NOMO-1 (cell line): Measurements from ENCODE around the gene STARD13.
A peak's percentile ranks its signal among the peaks of the same experiment; 100 is the strongest.

Experiments used
- DNase-seq, 2 experiments: peaks; one replicate each; lab custom pipeline; 2025; ENCODE audit not compliant: unreplicated experiment in 2 of 2; lab: John Stamatoyannopoulos, UW

The STARD13 gene

GRCh38 chr13:33232883-33233282 is 52.7 kb downstream of the STARD13 start:
- no peak for DNase-seq

DNA sequence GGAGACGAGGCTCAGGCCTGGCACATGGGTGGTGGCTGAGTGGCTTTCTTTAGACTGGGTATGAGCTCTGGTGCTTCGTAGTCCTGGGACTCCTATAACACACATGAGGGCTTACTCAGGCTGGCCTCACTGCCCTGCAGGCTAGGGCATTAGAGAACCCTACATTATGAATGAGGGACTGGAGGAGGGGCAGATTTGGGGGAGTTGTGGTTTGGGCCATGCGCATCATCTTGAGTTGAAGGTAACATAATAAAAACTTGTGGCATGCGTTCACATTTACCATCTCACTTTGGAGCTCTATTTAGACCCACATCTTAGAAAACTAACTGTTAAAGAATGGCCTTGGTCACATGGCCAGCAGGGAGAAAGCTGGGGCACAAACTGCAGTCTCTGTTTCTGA is 54.2 kb downstream of the STARD13 start:
- no peak for DNase-seq

GRCh38 chr13:33230178-33230881 is 55.2 kb downstream of the STARD13 start:
- DNase-seq, result no peak

- DNase-seq, result no peak
Observed at GRCh38 chr13:33229446-33230177, 55.9 kb downstream of the STARD13 start.

DNA sequence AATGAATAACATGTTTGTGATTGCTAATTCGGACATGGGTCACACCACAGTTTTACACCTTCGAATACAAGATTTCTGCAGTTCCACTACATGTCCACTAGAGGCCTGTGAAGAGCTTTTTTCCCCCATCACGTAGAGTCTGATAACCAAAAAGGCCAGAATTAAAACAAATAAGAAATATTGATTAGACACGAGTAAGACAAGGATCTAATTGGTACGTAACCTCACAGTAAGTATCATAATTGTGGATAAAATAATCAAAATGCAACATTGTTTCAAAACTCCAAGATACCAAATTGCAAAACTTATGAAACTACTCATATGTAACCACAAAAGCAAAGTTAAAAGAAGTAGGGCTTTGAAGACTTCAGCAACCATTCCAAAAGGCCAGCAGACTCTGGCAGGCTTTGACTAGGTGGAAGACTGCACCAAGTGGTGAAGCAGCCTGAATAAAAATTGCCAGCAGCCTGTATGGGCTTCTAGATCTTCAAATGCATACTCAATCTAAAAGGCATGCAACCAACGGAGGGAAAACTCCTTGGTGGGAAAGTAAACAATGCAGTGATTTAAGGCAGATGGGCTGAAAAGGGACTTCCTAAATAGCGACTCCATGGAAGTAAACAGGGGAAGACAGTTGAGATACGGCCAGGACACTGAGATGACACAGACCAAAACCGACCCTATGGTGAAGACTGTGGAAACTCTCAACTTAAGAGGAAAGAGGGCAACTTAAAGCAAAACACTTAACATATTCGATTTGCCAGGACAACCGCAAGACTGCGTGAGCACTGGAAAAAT is 56.7 kb downstream of the STARD13 start:
- DNase-seq, result peak; percentile 40 to 62

GRCh38 chr13:33227927-33228647 is 57.5 kb downstream of the STARD13 start:
- DNase-seq, result no peak

- DNase-seq, result no peak
Observed at GRCh38 chr13:33224686-33225085, 60.9 kb downstream of the STARD13 start.

- DNase-seq, result no peak
Observed at GRCh38 chr13:33224191-33224590, 61.4 kb downstream of the STARD13 start.

DNA sequence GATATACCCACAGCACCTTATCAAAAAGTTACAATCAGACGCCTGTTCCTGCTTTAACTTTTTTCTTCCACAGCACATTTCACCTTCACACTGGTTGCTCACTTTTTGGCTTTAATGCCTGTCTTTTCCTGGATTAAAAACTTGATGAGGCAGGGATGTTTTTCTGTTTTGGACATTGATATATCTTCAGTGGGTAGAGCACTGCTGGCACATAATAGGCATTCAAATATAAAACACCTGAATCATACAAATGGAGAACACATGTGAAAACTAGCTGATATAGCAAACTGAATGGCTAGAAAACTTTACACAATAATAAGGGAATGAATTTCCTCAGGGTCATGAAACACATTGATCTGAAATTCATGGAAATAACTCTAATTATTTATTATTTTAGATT is 65.6 kb downstream of the STARD13 start:
- DNase-seq, result no peak

- DNase-seq, result no peak
Observed at GRCh38 chr13:33218426-33218825, 67.1 kb downstream of the STARD13 start.

DNA sequence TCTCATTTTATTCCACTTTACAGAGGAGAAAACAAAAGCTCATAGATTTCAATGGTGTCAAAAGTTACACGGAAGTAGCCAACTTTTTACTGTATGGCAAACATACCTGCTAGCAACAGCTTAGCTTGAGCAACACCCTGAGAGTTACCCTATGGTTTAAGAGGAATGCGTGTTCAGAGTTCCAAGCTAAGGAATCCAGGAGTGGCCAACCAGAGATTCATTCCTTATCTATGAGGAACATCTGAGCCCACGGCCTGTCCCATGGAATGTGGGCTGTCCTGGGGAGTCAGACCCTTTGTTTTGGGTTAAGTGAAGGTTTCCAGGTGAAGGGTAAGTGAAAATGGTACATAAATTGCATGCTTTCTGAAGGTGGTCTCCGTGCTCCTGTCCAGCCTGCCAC is 67.5 kb downstream of the STARD13 start:
- no peak for DNase-seq

DNA sequence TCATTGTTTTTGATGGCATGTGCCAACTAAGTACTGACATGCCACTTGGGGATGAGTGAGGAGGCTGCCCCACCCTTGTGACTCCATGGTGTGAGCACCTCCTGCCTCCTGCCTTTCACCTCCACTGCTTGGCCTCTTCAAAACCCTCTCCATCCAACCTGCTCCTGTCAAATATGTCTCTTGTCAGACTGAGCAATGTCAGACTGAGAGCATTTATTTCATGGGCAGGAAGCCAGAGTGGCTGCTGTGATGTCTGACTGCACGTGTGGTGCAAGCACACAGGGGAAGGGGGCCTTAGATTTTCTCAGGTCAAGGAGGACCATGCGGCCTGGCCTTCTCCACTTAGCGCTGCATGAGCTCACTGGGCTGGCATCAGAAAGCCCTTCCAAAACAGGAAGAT is 68.3 kb downstream of the STARD13 start:
- DNase-seq, result no peak

GRCh38 chr13:33213797-33214196 is 71.8 kb downstream of the STARD13 start:
- DNase-seq, result no peak

- DNase-seq, result no peak
Observed at GRCh38 chr13:33213024-33213768, 72.4 kb downstream of the STARD13 start.

- no peak for DNase-seq
Observed at GRCh38 chr13:33212396-33212795, 73.2 kb downstream of the STARD13 start.

GRCh38 chr13:33210090-33210489 is 75.5 kb downstream of the STARD13 start:
- DNase-seq, result no peak

DNA sequence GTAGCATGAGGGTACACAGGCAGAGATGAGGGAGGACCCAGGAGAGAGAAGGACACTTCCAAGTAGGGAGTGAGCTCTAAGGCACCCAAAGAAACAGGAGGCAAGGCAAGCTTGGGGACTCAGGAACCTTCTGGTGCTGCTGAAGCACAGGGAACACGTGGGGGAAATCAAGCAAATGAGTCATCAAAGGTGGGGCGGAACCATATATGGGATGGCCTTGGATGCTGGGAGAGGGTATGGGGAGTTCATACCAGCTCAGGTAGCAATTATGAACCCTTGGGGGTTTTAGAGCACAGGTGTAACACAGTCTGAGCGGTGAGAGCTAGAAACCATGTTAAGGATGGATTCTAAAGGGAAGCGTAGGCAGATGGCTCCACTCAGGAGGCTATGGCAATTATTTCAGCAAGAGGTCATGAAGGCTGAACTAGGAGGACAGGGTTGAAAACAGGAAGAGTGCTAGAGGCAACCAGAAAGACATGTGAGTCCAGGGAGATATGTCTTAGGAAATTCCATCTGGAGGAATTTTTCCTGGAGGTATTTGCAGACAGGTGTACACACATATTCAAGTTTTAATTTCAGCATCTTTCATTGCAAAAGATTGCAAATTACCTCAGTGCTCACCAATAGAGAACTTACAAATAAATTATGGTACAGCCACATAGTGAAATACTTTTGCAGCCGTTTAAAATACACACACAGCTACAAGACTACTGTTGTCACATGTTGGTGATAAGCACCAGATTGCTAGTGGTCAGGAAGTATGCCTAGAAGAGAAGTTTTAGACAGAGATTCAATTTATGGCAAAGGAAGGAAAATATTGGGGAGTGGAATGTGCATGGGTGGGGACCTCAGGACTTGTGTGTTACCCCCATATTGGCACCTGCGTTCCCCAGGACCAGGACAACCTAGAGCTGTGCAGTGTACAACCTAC is 77.0 kb downstream of the STARD13 start:
- no peak for DNase-seq

GRCh38 chr13:33207615-33207961 is 78.0 kb downstream of the STARD13 start:
- DNase-seq, result peak in 1 of 2 experiments; percentile 17

DNA sequence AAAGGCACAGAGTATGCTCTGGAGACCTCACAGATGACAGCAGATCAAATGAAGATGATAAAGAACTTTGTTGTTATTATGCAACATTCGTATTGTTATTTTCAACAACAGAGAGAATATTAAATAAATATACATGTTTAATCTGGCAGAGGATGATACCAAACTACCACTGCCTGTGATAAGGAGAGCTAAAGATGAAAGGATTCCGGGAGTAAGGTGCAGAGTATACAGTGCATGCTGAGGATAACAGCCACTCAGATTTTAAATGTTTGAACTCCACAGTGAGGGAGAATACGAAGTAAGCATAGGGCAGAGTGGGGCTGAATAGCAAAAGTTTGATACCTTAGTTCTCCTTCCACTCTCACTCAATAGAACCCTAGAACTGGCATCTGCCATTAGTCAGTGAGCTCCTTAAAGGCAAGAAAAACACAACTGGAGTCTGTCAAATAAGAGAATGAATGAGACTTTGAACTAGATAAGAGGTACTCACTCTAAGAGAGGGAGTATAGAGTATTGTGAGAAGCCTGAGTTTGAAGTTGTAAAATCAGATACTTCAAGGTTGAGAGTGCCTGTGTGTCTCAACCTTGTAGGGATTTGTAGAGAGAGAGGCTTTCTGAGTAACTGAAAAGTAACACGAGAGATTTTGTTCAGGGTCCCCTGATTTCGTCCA is 78.5 kb downstream of the STARD13 start:
- no peak for DNase-seq
